Colonic mucosa (tissue), 4 donors: ENCODE measurements around the gene SESTD1. TPM values are rescaled to one million over a fixed set of nuclear protein-coding genes. Genes with fewer than 3 reads are reported as not detected.
"Not testable (repeated sequence)": the region's sequence is repeated elsewhere in the genome, so short reads cannot be mapped to it uniquely, and the experiment has no call there.

ENCODE experiments used
- DNase-seq: peaks from one replicate; pipeline ENCODE4 v3.0.0-alpha.2; 2020
- H3K27ac ChIP-seq: fragments of 200-600 bp; one replicate; pipeline ENCODE4 v1.8.0; 2021
- H3K27me3 ChIP-seq: fragments of 200-600 bp; one replicate; pipeline ENCODE4 v1.8.0; 2021
- H3K36me3 ChIP-seq: fragments of 200-600 bp; one replicate; pipeline ENCODE4 v1.8.0; 2021
- H3K4me1 ChIP-seq: fragments of 200-600 bp; one replicate; pipeline ENCODE4 v1.8.0; 2021; ENCODE audit warnings: mild to moderate bottlenecking
- H3K4me3 ChIP-seq: fragments of 200-600 bp; one replicate; pipeline ENCODE4 v1.8.0; 2021
- H3K9ac ChIP-seq, 2 donors: one replicate each; pipeline ENCODE4 v1.7.0; 2013; ENCODE audit warnings: control low read depth in 2 of 2, low read depth in 2 of 2, low read length in 2 of 2
- H3K9me3 ChIP-seq: fragments of 200-600 bp; one replicate; pipeline ENCODE4 v1.8.0; 2021
- intact Hi-C: fragments of 100-400 bp; cut with DNase I; formaldehyde crosslinking; loops from one replicate; pipeline ENCODE4 v1.14.1; 2022
- total RNA-seq, 2 donors: library from RNA; stranded (reverse); fragmentation: NEBNext Ultra II Directional in 1 of 2; extraction: Animal tissue kit (Norgen Biotek cat#: 25700) in 1 of 2; gene quantifications; one replicate each; pipeline ENCODE4 v1.2.1, GENCODE V29; 2021
- TF ChIP-seq, protein P1 (sequence below): fragments of 200-600 bp; IDR thresholded peaks from one replicate; pipeline ENCODE4 v1.8.0; 2022; ENCODE audit warnings: antibody characterized with exemption, mild to moderate bottlenecking
- donor health status: healthy.
- donor health status: DM: no; HTN: no; CAD: no.
- donor health status: DM: no; HTN: no; CAD: no.

SESTD1 gene
- total RNA-seq, 2 donors from 2014 or later, result 25.5 to 41.3 TPM

DNA sequence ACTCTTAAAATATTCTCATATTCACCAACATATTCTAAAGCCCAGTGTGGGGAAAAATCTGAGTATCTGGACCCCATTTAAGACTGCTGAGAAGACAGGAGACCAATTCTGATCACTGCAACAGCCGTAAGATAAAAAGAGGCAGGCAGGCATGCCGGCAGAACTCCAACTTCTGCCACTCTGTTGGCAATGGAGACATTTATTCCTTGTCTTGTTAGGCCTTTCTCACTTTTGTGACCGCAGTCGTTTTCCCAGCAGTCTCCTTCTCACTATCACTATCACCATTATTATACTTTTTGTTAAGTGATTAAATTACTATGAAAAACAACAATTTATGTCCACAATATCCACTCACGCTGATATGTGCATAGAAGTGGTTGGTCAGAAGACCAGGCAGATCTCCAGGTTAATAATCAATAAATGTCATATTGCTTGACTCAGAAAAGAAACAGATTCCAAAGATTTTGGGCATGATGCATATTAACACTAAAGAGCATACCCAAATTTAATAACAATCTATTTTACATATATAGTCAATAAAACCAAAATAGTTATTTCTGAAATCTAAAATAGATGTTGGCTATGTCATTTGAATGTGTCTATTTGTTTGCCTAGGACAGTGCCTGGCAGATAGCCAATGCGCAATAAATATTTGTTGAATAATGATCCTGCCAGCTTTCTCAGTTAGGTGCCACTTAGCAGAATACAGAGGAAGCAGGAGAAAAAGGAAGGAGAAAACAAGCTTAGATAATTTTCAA lies 38.2 kb downstream of the SESTD1 start:
- intact Hi-C loops, result loop anchor here (10.0 kb wide), 2 partner anchors 118 to 218 kb away; no protein-coding TSS in a partner anchor
- H3K4me1 ChIP-seq, result no peaks in the 10 kb centered on the region
- H3K4me3 ChIP-seq, result no peak overlapping the region
- no peaks in the 10 kb centered on the region for H3K27me3 ChIP-seq
- H3K9ac ChIP-seq, result no peak overlapping the region
- no peaks in the 10 kb centered on the region for H3K9me3 ChIP-seq
- DNase-seq, result no peak
- TF ChIP-seq, protein P1, sequence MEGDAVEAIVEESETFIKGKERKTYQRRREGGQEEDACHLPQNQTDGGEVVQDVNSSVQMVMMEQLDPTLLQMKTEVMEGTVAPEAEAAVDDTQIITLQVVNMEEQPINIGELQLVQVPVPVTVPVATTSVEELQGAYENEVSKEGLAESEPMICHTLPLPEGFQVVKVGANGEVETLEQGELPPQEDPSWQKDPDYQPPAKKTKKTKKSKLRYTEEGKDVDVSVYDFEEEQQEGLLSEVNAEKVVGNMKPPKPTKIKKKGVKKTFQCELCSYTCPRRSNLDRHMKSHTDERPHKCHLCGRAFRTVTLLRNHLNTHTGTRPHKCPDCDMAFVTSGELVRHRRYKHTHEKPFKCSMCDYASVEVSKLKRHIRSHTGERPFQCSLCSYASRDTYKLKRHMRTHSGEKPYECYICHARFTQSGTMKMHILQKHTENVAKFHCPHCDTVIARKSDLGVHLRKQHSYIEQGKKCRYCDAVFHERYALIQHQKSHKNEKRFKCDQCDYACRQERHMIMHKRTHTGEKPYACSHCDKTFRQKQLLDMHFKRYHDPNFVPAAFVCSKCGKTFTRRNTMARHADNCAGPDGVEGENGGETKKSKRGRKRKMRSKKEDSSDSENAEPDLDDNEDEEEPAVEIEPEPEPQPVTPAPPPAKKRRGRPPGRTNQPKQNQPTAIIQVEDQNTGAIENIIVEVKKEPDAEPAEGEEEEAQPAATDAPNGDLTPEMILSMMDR, result no peak
- H3K27ac ChIP-seq, result no peak overlapping the region
- H3K36me3 ChIP-seq, result no peaks in the 10 kb centered on the region

- Histone ChIP-seq H3K4me1 (no peaks in the 10 kb centered on the region), H3K27me3 (no peaks in the 10 kb centered on the region), H3K27ac (no peak overlapping the region), H3K4me3 (no peak overlapping the region), H3K36me3 (no peaks in the 10 kb centered on the region), H3K9me3 (no peaks in the 10 kb centered on the region), H3K9ac (no peak overlapping the region)
- intact Hi-C loops, result loop anchor here (5.0 to 10.0 kb wide), 3 partner anchors 120 to 528 kb away; no protein-coding TSS in a partner anchor
- TF ChIP-seq, protein P1, result no peak
- DNase-seq, result no peak
These were observed 40.3 kb downstream of the SESTD1 start for GRCh38 chr2:179224361-179224760.

- H3K9me3 ChIP-seq, result no peaks in the 10 kb centered on the region
- no peaks in the 10 kb centered on the region for H3K27me3 ChIP-seq
- intact Hi-C loops, result loop anchor here (5.0 to 10.0 kb wide), 3 partner anchors 123 to 530 kb away; no protein-coding TSS in a partner anchor
- H3K4me1 ChIP-seq, result no peaks in the 10 kb centered on the region
- H3K9ac ChIP-seq, result no peak overlapping the region
- H3K27ac ChIP-seq, result no peak overlapping the region
- no peak for DNase-seq
- TF ChIP-seq, protein P1, result no peak
- H3K4me3 ChIP-seq, result no peak overlapping the region
- H3K36me3 ChIP-seq, result no peaks in the 10 kb centered on the region
These were observed 42.6 kb downstream of the SESTD1 start for GRCh38 chr2:179222076-179222475.

- intact Hi-C loops, result loop anchor here (10.0 kb wide), 1 partner anchor 196 kb away; no protein-coding TSS in a partner anchor
- Histone ChIP-seq H3K4me1 (no peaks in the 10 kb centered on the region), H3K4me3 (no peak overlapping the region), H3K27ac (no peak overlapping the region), H3K27me3 (no peaks in the 10 kb centered on the region), H3K9me3 (no peaks in the 10 kb centered on the region), H3K36me3 (no peaks in the 10 kb centered on the region), H3K9ac (no peak overlapping the region)
- TF ChIP-seq, protein P1, result peak; percentile 88
- DNase-seq, result peak; percentile 62
These were observed 45.6 kb downstream of the SESTD1 start for GRCh38 chr2:179218848-179219594.

GRCh38 chr2:179214671-179215070 lies 50.0 kb downstream of the SESTD1 start:
- H3K36me3 ChIP-seq, H3K4me3 ChIP-seq, H3K27me3 ChIP-seq, H3K9me3 ChIP-seq, DNase-seq, H3K4me1 ChIP-seq, H3K27ac ChIP-seq, H3K9ac ChIP-seq: not testable (repeated sequence)
- intact Hi-C loops, result loop anchor here (10.0 kb wide), 1 partner anchor 200 kb away; no protein-coding TSS in a partner anchor
